T-helper 1 cell (primary cell): Measurements from ENCODE around the gene SGO1.

Experiments
- DNase-seq, 5 donors: peaks; one replicate each; pipeline ENCODE4 v3.0.0-alpha.2; 2012 to 2020

Gene SGO1

GRCh38 chr3:20154078-20154477 lies 31.9 kb downstream of the SGO1 start:
- no peak for DNase-seq

- no peak for DNase-seq
Observed at GRCh38 chr3:20148466-20148865, 37.5 kb downstream of the SGO1 start.

DNA sequence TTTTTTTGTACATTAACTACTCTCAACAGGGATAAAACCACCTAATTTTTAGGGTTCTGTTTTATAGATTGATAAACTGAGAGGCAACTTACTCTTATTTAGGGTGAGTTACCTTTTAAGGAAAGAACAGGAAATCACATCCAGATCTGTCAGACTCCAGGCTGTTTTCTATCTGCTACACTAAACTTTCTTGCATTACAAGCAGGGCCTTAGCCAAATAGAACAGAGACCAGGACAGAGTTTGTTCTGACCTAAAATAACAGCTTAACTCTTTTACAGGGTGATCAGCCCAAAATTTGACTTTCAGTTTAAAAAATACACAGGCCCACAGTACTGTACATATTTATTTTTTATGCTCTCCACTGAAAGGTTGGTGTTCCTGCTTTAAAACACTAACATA lies 38.6 kb downstream of the SGO1 start:
- DNase-seq: no peak

DNA sequence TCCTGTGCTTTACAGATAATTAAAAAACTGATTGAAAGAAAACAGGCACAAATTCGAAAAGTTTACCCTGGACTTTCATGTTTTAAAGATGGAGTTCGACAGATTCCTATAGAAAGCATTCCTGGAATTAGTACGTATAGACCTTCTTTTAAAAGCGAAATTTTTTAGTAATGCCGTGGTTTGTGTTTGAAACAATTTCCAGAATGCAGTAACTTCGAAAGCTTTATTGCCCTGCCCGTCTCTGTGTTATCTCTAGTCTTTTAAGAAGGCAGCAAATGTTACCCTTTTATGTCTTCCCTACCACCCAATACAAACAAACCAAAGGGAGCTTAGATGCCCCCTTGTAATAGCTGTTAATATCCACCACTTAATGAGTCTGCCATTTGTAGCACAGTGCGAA lies 39.7 kb downstream of the SGO1 start:
- DNase-seq: no peak

GRCh38 chr3:20145874-20146273 lies 40.1 kb downstream of the SGO1 start:
- no peak for DNase-seq

- DNase-seq: no peak
Observed at GRCh38 chr3:20143519-20143918, 42.5 kb downstream of the SGO1 start.

- no peak for DNase-seq
Observed at GRCh38 chr3:20142517-20142916, 43.5 kb downstream of the SGO1 start.

DNA sequence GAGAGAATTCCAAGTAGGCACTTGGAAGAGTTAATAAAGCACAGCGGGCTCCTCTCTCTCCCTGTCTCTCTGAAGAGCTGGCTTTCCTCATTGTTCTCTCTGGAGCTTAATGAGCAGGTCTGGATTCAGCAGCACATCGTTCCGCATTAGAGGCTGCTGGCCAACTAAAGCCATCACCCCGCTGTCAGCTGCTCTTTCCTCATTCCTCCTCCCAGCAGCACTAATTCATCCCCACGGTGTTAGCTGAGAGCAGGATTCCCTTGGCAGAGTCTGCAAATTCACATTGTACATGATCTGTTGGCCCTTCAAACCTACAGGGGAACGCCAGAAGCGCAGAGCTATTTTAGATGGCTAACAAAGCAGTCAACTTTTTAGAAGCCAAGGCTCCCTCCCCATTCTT lies 44.2 kb downstream of the SGO1 start:
- no peak for DNase-seq

GRCh38 chr3:20141316-20141715 lies 44.7 kb downstream of the SGO1 start:
- no peak for DNase-seq

DNA sequence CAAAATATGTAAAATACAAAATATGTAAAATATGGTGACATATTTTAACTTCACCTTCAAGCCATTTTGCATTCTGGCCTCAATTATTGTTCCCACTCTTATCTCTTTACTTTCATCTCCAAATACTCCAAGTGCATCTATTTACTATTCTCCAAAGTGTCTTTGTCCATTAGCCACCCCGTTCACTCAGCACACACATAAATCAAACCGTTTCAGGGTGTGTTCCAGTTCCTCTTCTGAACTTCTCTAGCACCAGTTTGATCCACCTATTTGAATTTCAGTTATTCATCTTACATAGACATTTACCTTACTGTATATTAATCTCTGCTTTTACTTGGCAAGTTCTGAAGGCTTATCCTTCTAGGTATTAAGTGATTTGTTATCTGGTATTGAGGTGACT lies 45.1 kb downstream of the SGO1 start:
- no peak for DNase-seq

GRCh38 chr3:20137647-20138046 lies 48.4 kb downstream of the SGO1 start:
- no peak for DNase-seq

DNA sequence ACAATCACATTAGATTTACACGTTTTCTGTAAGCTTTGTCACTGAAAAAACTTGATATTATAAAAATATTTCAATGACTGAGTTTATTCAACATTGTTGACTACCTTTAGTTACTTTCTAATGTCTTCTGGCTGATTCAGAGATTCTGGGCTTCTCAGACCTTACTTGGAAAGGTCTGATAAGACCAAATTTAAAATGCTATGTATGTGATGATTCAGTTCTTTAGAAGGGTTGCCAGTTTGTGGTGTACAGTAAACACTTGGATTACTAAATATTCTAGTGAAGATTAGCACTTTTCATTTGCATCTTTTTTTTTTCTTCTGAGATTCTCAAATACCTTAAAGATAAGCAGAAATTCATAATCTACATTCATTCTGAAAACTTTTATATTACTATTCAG lies 49.8 kb downstream of the SGO1 start:
- DNase-seq: no peak

DNA sequence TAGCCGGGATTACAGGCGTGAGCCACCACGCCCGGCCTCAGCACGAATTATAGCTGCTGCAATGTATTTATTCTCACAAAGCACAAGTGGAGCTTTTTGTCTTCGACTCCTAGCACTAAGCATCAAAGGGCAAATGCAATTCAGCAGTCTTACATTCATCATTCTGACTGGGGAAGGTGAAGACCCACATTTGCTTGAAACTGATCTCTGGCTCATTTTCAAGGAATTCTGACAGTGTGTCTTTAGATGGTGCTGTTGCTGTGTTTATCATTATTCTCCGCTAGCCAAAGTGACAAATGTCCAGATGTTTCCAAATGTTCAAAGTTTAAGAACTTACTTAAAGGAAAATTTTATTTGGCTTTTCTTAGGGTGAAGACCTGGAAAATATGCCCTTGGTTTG lies 55.9 kb downstream of the SGO1 start:
- no peak for DNase-seq

DNA sequence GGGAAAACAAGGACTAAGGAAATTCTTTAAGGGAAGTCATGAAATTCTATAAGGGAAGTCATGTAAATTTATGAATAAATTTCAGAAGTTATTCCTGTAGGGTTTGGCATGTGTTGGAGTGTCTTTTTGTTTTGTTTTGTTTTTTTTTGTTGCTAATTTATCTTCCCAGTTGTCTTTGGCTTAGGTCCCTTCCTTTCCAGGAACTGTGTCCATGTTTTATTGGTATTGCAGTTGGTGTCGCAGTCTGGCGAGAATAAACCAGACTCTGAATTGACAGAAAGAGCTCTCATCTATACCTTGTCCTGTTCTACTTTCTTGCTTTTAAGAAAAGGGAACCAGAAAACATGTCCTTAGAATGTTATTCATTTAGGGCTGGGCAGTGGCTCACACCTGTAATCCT lies 57.6 kb downstream of the SGO1 start:
- no peak for DNase-seq

DNA sequence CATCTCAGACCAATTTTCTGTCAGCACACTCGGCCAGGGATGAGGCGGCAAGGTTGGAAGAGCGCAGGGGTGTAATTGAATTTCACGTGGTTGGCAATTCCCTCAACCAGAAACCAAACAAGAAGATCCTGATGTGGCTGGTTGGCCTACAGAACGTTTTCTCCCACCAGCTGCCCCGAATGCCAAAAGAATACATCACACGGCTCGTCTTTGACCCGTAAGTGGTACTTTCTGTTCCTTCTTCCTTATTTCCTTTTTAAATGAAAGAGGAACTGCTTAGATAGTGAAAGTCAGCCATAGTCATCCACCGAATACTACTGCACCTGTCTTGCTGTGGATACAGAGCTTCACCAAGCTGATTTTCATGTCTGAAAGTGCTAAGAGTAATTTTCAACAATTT lies 60.1 kb downstream of the SGO1 start:
- DNase-seq: no peak

DNA sequence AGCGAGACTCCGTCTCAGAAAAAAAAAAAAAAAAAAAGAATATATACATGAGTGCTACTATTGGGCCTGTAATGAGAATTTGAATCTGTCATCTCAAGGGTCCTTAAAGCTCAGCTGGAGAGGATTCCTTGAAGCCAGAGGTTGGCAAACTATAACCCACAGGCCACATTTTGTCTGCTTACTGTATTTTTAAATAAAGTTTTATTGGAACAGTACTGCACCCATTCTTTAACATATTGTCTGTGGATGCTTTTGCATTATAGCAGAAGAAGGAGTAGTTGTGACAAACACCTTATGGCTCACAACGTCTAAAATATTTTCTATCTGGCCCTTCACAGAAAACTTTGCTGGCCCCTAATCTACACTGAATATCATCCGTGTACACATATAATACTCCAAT lies 60.7 kb downstream of the SGO1 start:
- no peak for DNase-seq

GRCh38 chr3:20123131-20123652 lies 62.8 kb downstream of the SGO1 start:
- no peak for DNase-seq

GRCh38 chr3:20121088-20121487 lies 64.9 kb downstream of the SGO1 start:
- no peak for DNase-seq
